NCI-H2171 (cell line): Measurements from ENCODE around the gene FAM237A.

Source experiments
- DNase-seq: peaks from one replicate; lab custom pipeline; 2025; lab: John Stamatoyannopoulos, UW

FAM237A gene

DNA sequence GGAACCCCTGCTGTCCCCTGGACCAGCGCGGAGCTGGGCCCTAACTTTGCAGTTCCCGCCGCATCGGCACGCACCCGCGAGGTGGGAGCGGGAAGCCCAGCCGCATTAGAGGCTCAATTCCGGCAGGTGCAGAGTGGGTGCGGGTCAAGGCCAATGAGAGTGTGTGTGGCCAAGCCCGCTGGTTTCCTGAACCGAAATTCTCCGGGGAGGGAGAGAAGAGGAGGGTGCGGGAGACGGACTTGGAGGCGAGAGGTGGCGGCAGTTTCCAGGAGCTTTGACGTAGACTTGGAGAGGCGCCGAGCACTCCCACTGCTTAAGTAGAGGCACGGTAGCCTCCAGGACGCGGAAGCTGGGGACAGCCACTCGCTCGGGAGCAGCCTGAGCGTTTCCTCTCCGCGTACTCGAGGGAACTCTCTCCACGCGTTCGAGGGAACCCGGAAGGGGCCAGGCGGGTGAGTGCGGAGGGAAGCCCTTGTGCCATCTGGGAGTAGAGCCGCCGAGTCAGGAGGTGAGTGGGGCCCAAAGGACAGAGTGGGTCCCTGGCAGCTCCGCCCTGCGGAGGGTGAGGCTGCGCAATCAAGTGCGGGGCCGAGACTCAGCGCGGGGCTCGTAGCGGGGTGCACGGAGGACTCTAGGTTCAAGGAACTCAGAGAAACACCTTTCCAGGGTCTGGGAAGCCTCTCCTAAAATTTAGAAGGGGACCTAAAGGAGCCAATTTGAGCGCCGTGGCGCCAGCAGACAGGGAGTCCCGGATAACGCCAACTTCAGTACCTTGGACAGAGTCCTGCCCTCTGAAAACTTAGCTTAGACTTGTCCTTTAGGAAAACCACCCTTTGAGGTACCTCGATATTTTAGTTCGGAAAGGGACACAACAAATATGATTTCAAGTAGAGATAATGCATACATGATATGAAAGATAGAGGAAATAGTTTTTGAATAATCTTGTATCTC, at the start of gene FAM237A:
Gene FAM237A, plus strand, starts transcription at position 413 of the 951 bp plus-strand sequence. CDS start 1,750 bp downstream, outside the sequence.
- no peak for DNase-seq

DNA sequence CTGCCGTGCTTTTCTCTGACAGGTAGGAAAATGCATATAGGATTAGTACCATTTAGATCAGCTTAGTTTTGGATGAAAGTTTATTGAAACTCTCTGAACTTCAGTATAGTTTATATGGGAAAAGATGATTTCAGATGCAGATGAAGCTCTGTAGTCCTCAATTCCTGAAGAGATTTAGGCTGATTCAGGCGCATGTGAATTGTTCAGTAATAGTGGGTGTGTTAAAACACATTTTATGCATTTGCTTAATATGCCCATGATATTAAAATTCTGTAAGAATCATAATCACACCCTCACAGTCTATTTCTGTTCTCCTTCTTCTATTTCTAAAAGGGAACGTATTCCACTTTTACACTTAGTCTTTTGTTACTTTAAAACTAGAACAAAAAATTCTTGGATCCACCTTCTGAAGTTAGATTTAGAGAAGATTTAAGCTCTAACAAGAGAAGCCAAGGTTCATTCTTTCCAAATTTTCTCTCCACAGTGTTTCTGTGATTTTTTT, 44.5 kb upstream of the FAM237A start:
- no peak for DNase-seq

DNA sequence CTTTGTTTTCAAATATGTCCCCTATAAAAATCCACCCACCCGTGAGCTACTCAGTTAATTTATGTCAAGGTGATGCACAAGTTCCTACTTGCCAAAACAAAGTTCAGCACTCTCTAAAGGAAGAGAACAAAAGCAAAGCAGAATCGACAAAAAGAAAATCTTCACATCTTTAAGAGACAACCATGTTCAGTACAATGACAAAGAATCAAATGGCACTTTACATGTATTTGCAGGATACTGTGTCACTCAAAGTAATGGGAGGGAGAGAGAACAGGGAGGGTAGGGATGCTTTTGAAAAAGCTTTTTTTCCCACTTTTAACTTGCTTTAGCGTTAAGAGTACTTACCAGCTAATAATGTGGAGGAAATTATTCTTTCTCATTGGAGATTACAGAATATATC, 39.0 kb upstream of the FAM237A start:
- DNase-seq = no peak

DNA sequence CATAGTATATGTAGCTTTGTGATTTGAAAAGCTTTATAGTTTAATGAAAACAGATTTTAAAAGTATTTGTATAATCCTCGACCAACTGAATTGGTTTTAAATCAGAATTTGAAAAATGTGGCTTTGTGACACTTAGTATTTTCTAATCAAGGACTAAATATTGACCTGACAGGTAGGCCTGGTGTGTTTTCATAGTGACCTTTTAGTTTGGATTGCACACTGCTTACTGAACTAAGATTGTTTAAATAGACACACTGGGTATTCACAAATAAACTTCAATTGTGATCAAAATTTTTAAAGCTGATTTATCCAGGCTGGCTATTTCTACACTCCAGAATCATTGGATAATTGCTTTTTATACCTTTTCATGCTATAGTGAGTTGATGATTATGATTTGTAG, 31.8 kb upstream of the FAM237A start:
- DNase-seq = no peak

DNA sequence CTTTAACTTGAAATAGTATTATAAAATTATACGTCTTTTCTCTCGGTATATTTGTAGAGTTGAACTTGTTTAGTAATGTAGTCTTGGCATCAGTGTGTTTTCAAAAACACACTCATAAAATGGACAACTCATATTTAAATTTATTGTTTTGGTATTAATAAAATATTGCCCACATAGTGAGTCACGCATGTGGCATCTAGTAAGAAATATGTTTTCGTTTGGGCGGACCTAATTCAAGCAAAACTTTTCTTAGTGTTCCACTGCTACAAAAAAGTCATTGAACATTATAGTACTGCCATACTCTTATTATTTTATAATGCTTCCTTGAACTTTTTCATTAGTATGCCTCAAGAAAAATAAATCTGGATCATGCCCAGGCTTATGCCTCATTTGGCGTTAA, 31.1 kb upstream of the FAM237A start:
- DNase-seq = no peak

DNA sequence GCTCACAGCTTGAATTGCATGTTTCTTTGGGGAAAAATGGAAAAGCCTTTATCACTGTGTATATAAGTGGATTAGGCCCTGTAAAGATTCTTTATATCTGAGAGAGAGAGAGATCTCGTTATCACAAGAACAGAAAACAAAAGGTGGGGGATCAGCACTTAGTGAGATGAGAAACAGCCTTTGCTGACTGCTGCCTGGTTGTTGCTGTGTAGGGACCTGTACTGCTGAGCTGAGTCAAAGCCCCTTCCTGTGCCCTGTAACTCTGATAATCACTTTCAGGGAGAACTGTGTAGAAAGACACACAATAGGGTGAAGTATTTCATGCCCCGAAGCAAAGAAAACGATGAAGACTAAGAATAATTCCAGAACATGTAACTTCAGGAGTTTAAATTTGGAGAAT, 30.6 kb upstream of the FAM237A start:
- DNase-seq = no peak

DNA sequence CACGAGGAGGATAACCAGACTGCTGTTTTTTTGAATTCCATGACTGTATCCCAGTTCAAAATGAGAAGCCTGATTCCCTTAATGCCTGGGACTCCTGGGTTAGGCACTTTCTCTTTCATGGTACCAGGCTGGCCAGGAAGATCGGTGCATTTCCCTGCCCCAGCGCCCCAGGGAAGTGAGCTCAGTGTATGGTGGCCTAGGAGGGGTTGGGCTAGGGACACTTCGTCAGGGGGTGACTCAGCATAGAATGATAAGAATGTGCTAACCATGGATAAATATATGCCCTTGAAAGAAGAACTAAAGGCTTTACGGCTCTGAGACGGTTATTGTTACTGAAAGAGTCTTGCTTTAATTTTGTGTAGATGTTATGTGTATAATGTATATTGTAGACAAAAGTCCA, 27.5 kb upstream of the FAM237A start:
- no peak for DNase-seq

DNA sequence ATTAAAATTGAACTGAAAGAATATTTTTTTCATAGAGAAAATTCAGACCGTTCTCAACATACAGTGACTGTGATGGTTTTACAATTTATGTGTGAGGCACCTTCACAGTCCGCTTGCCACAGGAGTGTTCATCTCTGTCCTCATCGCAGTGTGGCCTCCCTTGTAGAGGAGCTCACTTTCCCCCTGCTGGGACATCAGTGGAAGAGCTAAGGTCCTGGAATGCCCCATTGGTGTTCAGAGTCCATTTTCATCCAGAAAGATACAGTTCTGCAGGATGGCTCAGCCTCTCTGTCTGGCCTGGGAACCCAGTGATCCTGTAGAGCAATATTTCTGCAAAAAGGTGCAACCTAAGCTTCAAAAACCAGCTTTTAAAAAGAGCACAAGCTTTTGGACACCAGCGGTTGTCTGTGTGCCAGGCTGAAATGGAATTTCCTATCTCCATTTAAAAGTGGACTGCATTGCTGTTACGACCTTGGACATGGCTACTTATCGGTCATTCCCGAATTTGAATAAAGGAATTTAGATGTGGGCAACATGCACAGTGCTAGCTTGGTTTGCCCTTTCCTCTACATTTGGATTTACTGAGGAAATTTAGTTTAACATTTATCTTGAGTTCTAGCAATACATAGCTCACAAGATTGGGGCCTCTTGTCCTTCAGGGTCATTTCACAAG, 26.7 kb upstream of the FAM237A start:
- no peak for DNase-seq

DNA sequence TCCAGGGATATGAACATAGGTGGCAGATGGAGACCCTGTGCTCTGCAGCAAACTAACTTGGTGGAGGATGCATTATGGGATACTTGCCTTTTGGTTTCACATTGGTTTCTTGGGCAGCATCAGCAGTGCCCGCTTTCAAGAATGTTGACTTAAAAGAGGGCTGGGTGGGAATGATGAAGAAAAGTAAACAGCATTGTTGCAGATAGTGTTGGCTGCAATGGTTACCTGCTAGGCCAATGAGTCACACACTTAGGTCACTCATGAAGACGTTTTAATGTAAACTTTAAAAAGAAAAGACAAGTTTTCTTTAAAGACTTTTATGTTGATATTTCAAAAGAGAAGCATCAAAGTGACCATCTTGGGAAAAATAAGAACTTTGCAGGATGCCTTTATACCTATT, 26.1 kb upstream of the FAM237A start:
- no peak for DNase-seq

DNA sequence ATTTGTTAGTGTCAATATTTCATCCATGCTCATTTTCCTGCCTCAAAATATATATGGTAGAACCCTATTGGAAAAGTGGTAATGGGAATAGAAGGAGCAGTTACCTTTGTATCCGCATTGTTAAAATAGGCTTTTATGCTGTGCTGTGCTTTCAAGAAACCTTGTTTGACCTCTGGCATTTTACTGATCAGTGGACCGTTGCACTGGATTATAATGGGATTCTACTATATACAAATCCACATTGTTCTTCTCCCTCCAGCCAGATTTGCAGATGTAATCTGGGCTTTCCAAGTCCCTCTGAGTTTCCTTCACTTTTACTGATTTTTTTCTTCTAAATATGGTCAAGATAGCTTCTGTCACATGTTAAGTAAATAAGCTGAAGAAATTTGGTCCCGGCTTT, 23.3 kb upstream of the FAM237A start:
- DNase-seq = no peak

DNA sequence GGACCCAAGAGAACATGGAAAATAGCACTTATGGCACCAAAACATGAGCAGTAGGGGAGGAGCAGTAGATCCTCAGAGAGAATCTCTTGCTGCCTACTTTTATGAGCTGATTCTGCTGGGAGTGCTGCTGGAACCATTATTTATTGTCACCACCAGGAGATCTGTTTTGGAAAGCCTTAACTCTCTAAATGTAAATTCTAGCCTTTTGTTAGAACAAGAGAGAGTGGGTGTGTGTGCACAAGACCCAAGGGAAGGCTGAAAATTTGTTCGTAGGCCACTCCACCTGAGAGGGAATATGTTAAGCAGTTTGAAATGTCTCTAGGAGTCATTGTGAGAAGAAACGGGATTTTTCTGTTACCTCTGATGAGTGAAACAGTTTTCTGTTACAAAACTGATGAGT, 16.2 kb upstream of the FAM237A start:
- DNase-seq = no peak

DNA sequence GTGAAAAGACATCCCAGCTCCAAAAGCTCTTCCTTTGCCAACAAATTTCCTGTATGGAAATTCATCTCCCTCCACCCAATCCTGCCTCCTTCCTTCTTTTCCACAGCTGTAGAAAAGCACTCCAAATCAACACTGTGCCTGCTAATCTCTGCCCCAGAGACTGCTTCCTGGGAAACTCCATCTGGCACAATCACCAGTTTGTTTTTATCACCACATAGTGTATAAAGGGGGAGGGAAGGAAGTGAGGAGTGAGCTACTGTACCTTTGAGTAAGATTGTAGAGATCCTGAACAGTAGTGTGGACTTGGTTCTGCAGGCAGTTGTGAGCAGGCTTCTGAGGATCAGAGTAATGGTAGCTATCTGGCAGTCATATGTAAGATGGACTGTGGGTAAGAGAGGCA, 14.7 kb upstream of the FAM237A start:
- peak; percentile 6 for DNase-seq

DNA sequence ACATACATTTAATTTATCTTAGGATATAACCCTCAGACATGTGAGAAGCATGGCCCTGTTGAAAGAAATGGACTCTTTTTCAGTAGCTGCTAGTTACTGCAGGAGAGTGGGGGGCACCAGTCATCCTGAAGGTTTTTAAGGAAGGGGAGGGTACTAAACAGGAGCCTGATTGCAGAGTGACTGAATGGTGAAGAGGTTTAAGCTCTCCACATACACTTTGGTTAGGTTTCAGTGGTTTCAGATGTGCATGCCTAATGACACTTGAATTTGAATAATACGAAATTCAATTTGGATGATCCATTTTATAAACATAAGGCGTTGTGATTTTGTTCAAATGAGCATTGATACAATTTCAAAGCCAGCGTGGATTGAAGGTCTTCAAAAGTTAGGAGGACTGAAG, 10.9 kb upstream of the FAM237A start:
- no peak for DNase-seq

DNA sequence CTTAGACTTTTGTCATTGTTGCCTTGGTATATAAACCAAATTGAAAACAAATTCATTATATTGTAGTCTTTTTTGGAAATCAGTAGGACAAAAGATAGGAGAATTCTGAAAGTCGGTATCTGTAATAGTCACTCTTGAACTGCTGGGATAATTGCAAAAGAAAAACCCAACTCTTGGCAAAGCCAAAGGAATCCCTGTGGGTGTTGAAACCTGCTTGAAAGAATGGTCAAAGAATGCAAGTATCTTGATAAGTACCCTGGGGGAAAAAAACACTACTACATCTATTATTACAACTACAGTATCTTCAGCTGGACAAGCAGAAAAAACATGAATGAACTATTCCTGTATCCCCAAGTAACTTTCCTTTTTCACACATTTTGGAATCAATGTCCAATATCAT, 7.3 kb upstream of the FAM237A start:
- no peak for DNase-seq

DNA sequence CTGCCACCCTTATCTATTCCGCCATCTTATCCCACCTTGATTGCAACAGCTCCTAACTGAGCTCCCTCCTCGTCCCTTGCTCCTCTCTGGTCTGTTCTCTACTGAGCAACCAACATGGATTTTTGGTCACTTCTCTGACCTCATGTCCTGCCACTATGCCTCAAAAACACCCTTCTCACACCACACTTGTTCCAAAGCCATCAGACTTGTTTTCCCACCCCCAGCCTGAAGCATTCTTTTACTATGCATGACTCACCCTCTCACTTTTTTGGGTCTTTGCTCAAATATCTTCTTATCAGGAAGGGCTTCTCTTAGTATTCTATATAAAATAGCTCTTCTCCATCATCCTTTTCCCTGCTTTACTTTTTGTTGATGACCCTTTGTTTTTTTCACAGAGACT, 2.7 kb upstream of the FAM237A start:
- no peak for DNase-seq

DNA sequence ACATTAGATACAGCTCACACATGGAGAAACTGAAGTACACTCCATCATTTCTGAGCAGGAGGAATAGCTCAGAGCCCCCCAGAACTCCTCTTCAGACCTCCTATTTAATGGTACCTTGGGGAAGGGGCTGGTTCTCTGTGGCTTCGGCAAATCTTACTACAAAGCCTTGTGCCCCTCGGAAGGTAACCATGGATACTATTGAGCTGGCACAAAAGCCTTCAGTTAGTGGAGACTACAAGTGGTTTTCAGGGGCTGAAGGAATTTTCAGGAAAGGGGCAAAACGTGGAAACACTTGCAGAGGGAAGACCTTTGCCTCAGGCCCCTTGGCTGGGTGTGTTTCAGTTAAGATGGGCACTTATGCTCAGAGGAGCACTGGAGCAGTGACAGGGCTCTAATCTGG, 1.1 kb upstream of the FAM237A start:
- no peak for DNase-seq

DNA sequence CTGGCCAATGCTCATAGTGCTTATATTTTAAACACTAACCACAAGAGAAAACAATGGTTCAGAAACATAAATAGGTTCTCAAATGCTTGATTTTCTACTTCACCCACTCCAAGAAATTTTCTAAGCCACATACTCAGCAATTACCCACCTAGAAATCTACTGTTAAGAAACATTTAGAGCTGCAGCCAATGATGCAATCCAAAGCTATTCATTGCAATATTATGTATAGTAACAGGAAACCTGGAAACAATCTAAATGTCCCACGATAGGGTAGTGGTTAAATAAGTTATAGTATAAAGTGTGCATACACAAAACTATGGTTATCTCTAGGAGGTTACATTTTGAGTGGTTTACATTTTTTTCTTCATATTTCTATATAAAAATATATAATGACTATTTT, 5.7 kb downstream of the FAM237A start:
- no peak for DNase-seq

DNA sequence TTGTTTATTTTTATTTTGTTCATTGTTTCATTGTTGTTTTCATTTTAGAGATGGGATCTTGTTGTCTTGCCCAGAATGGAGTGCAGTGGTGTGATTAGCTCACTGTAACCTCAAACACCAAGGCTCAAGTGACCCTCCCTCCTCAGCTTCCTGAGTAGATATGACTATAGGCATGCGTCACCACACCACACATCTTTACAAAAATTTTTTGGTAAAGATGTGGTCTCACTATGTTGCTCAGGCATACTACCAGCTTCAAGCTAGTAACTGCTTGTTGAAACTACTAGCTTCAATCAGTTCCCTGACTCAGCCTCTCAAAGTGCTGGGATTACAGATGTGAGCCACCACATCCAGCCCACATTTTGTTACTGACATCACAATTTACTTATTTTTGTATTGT, 14.8 kb downstream of the FAM237A start:
- no peak for DNase-seq

DNA sequence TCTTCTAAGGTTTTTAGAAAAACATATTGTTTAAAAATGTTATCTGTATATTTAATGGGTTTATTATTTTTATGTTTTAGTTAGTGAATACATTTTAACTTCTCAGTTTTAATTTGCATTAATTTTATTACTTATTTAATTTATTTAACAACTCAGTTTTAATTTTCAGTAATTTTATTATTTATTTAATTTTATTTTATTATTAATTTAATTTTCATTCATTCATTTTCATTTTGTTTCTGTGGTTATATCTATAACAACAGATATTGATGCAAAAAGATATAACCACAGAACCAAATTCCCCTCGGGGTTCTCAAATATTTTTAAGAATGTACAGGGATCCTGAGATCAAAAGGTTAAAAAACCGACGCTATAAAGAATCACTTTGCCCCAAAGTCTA, 23.0 kb downstream of the FAM237A start:
- no peak for DNase-seq

DNA sequence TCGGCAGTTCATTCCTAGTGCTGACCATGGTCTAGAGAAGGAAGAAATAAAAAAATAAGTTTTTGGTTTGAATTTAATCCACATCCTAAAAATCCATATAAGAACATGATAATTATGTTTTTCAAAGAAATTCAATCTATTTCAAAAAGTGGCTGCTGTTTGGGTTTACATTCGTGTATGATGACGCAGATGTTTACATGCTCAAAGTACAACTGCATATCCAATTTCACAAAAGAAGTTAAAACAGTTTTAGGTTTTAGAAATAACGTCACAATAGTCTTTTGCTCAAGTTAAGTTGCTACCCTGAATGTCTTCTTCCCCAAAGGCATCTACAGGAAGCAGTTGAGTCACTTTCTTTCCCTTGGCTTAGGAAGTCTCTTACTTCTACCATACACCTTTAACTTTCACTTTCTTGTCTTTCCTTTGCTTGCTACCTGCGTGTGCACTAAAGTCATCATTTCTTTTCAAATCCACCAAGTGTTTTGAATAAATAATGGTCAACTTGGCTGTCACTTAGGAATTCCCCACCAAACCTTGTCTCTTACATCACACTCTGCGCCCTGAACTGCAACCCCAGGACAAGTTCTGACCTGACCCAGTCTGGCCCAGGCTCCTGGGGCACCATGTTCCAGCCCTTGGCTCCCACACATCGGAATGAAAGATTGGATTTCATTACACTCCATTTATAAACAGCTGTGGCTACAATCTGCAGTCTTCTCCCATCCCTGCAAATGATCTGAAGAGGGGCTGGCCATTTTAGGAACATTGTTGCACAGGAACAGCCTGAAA, 28.4 kb downstream of the FAM237A start:
- DNase-seq = no peak

DNA sequence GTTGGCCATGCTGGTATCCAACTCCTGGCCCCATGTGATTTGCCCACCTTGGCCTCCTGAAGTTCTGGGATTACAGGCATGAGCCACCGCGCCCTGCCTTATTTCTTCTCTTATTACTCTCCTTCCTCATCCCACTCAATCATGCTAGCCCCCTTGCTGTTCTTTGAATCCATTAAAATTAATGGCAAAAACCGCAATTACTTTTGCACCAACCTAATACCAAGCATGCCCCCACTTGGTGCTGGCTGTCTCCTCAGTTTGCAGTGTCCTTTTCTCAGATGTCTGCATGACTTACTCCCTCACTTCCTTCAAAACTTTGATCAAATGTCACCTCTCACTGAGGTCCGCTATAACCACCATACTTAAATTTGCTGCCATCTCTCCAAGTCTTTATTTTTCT, 41.3 kb downstream of the FAM237A start:
- no peak for DNase-seq

DNA sequence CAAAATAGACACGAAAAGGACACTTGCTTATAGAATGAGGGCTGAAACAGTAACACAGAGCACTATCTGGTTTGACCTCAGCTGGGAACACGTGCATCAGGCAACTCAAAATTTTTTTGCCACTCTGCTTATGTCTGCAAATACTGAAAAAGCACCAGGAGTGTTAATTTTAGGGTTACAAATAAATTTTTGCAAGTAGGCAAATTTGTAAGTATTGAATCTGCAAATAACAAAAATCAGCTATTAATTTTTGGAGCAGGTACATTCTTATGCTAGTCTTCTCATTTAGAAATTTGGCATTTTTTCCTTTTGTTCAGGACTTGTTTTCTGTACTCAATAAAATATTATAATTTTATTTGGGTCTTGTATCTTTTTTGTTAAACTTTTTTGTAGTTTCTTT, 46.2 kb downstream of the FAM237A start:
- no peak for DNase-seq

DNA sequence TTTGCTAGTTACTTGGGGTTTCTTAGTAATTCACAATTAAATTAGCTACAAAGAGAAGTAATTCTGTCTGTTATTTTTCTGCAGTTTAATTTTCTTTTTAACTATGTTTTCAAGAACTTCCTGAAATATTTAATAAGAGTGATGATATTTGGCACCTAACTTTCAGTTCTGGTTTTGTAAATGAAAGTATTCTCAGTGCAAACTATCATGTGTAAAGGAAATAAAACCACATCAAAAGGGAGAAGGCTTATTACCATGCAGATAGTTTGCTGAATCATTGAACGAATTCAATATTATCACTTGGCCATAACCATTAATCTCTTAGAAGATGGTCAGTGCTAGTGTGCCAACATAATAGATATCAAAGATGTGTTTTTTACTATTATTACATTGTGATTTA, 46.7 kb downstream of the FAM237A start:
- DNase-seq = no peak
